ENCODE results near the gene RAB3GAP1. TPM values are rescaled to one million over a fixed set of nuclear protein-coding genes. Genes with fewer than 3 reads are reported as not detected.

Gene RAB3GAP1
- total RNA-seq, 2 donors from 2014 or later, result 28.5 to 29.6 TPM

DNA sequence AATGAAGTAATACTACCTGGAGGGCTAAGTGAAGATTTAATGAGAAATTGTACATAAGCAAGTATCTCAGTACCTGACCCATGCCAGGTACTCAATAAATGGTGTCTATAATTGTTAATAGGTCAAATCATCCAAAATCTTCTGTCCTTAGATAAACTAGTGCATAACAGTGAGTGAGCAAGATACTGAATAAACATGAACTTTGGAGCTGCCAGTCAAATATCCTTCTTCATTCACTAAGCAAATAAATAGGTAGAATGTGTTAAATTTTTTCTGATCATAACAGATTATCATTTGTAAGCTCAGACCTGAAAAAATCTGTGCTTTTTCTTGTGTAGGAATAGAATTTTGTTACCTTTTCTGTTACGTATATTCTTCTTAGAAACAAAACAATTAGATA lies 39.6 kb downstream of the RAB3GAP1 start:
- Histone ChIP-seq H3K36me3 (ENCODE audit: control insufficient read depth, insufficient read depth, low read length) (peaks cover 45% of the 10 kb centered on the region), H3K9me3 (ENCODE audit: control insufficient read depth, low read length) (peaks cover 9% of the 10 kb centered on the region), H3K4me3 (ENCODE audit: low read length) (no peak overlapping the region), H3K4me1 (ENCODE audit: control insufficient read depth, insufficient read depth, low read length) (peaks cover 4% of the 10 kb centered on the region), H3K9ac (ENCODE audit: extremely low read depth, low read length, poor library complexity, severe bottlenecking) (no peak overlapping the region), H3K27me3 (ENCODE audit: control insufficient read depth, insufficient read depth, low read length, poor library complexity, severe bottlenecking) (no peaks in the 10 kb centered on the region), H3K27ac (ENCODE audit: low read depth, low read length) (no peak overlapping the region)
- no peak for DNase-seq
- TF ChIP-seq, protein P1, sequence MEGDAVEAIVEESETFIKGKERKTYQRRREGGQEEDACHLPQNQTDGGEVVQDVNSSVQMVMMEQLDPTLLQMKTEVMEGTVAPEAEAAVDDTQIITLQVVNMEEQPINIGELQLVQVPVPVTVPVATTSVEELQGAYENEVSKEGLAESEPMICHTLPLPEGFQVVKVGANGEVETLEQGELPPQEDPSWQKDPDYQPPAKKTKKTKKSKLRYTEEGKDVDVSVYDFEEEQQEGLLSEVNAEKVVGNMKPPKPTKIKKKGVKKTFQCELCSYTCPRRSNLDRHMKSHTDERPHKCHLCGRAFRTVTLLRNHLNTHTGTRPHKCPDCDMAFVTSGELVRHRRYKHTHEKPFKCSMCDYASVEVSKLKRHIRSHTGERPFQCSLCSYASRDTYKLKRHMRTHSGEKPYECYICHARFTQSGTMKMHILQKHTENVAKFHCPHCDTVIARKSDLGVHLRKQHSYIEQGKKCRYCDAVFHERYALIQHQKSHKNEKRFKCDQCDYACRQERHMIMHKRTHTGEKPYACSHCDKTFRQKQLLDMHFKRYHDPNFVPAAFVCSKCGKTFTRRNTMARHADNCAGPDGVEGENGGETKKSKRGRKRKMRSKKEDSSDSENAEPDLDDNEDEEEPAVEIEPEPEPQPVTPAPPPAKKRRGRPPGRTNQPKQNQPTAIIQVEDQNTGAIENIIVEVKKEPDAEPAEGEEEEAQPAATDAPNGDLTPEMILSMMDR (conservative IDR thresholded peaks at IDR 0.05), result no peak
- Mint-ChIP-seq H3K27ac (no peak overlapping the region), H3K4me3 (no peak overlapping the region), H3K27me3 (ENCODE audit: insufficient read depth) (no peaks in the 10 kb centered on the region), H3K4me1 (peaks cover 20% of the 10 kb centered on the region), H3K36me3 (ENCODE audit: low read depth) (peaks cover 32% of the 10 kb centered on the region), H3K9me3 (peaks cover 12% of the 10 kb centered on the region)
- WGBS, 2 experiments (ENCODE audit: insufficient coverage in 1 of 2, insufficient read length in 1 of 2), result no CpG with 5 or more reads among the region's 1 CpG

DNA sequence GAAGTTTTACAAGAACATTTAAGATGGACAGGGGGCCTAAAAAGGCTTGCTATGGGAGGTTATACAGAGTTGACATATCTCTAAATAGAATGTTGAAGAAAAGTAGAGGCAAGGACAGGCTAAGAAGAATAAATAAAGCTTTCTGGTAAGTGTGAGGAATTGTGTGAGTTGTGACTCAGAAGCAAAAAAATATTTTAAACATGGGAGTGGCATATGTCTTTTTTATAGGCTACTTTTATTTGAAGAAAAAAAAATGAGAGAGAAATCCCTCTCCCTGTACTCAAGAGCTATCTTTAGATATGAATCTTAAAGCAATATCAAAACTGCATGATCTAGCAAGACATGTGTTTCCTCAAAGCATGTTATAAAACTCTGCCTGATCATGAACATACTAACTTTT lies 41.1 kb downstream of the RAB3GAP1 start:
- Histone ChIP-seq H3K9me3 (ENCODE audit: control insufficient read depth, low read length) (peaks cover 18% of the 10 kb centered on the region), H3K27ac (ENCODE audit: low read depth, low read length) (no peak overlapping the region), H3K9ac (ENCODE audit: extremely low read depth, low read length, poor library complexity, severe bottlenecking) (no peak overlapping the region), H3K4me3 (ENCODE audit: low read length) (no peak overlapping the region), H3K36me3 (ENCODE audit: control insufficient read depth, insufficient read depth, low read length) (peaks cover 56% of the 10 kb centered on the region), H3K4me1 (ENCODE audit: control insufficient read depth, insufficient read depth, low read length) (peaks cover 4% of the 10 kb centered on the region), H3K27me3 (ENCODE audit: control insufficient read depth, insufficient read depth, low read length, poor library complexity, severe bottlenecking) (no peaks in the 10 kb centered on the region)
- Mint-ChIP-seq H3K4me3 (no peak overlapping the region), H3K4me1 (peaks cover 20% of the 10 kb centered on the region), H3K36me3 (ENCODE audit: low read depth) (peaks cover 38% of the 10 kb centered on the region), H3K9me3 (peaks cover 12% of the 10 kb centered on the region), H3K27ac (no peak overlapping the region), H3K27me3 (ENCODE audit: insufficient read depth) (no peaks in the 10 kb centered on the region)
- TF ChIP-seq, protein P1 (conservative IDR thresholded peaks at IDR 0.05), result no peak
- DNase-seq, result no peak

DNA sequence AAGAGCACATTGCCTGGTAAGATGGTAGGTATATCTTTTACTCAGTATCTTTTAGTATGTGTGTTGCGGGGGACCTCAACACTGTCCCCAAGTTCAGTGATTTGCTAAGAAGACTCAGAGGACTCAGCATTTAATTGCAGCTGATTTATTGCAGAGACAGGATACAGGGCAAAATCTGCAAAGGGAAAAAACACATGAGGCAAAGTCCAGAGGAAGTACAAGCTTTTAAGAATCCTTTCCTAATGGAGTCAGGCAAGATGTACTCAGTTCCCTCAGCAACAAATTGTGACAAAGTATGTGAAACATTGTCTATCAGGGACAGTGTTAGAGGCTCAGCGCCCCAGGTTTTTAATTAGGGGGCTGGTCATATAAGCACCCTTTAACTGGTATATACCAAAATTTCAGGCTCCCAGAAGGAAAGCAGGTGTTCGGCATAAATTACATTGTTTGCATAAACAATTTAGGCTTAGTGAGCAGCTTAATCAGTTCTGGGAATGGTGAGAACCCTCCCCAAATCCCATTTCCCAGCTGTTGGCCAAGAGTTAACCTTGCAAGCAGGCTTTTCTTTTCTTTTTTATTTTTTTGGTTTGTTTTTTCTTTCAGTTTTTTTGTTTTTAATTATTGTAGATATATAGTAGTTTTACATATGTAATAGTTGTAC lies 41.7 kb downstream of the RAB3GAP1 start:
- no peak overlapping the region for H3K27ac ChIP-seq (ENCODE audit: low read depth, low read length)
- no peaks in the 10 kb centered on the region for H3K27me3 Mint-ChIP-seq (ENCODE audit: insufficient read depth)
- peaks cover 4% of the 10 kb centered on the region for H3K4me1 ChIP-seq (ENCODE audit: control insufficient read depth, insufficient read depth, low read length)
- WGBS, 2 experiments (ENCODE audit: insufficient coverage in 1 of 2, insufficient read length in 1 of 2), result 96 to 100% methylated on average over 2 to 3 of the region's 3 CpGs
- DNase-seq, result no peak
- H3K27ac Mint-ChIP-seq, result no peak overlapping the region
- H3K9ac ChIP-seq (ENCODE audit: extremely low read depth, low read length, poor library complexity, severe bottlenecking), result no peak overlapping the region
- TF ChIP-seq, protein P1 (conservative IDR thresholded peaks at IDR 0.05), result no peak
- H3K9me3 ChIP-seq (ENCODE audit: control insufficient read depth, low read length), result peaks cover 18% of the 10 kb centered on the region
- no peaks in the 10 kb centered on the region for H3K27me3 ChIP-seq (ENCODE audit: control insufficient read depth, insufficient read depth, low read length, poor library complexity, severe bottlenecking)
- H3K4me1 Mint-ChIP-seq, result peaks cover 20% of the 10 kb centered on the region
- peaks cover 56% of the 10 kb centered on the region for H3K36me3 ChIP-seq (ENCODE audit: control insufficient read depth, insufficient read depth, low read length)
- H3K4me3 ChIP-seq (ENCODE audit: low read length), result no peak overlapping the region
- H3K9me3 Mint-ChIP-seq, result peaks cover 9% of the 10 kb centered on the region
- H3K4me3 Mint-ChIP-seq, result no peak overlapping the region
- H3K36me3 Mint-ChIP-seq (ENCODE audit: low read depth), result peaks cover 36% of the 10 kb centered on the region

Data from endodermal cell (in vitro differentiated cells).